HepG2 (cell line): ENCODE data around the gene MPG. TPM values are rescaled to one million over a fixed set of nuclear protein-coding genes. Genes with fewer than 3 reads are reported as not detected.

ENCODE experiments used
- AHR ChIP-seq: IDR thresholded peaks from 2 replicates; pipeline ENCODE4 v1.6.1; 2018; ENCODE audit warnings: missing genetic modification reagents, missing compliant biosample characterization
- ARNT2 ChIP-seq: sonication (generic); formaldehyde crosslinking; IDR thresholded peaks from 2 replicates; pipeline ENCODE4 v1.8.0; 2022; ENCODE audit warnings: mild to moderate bottlenecking, low read depth, missing genetic modification reagents, moderate library complexity
- ASH2L ChIP-seq: fragments of 300-600, 200-600 bp; sonication (generic); IDR thresholded peaks from 2 replicates; pipeline ENCODE4 v1.7.0; 2017; ENCODE audit warnings: low read depth, mild to moderate bottlenecking, moderate library complexity, mixed read lengths, low read length; ENCODE audit not compliant: insufficient read length
- DPF2 ChIP-seq: sonication (generic); formaldehyde crosslinking; IDR thresholded peaks from 2 replicates; pipeline ENCODE4 v1.4.0; 2020; ENCODE audit warnings: mild to moderate bottlenecking, low read depth, missing genetic modification reagents, borderline replicate concordance
- ETV6 ChIP-seq: sonication (generic); formaldehyde crosslinking; conservative IDR thresholded peaks from 2 replicates; pipeline ENCODE4 v1.4.0; 2020; ENCODE audit warnings: missing genetic modification reagents
- FOXA1 ChIP-seq, 2 experiments: fragments of 450-650 bp in 1 of 2; sonication (generic) in 1 of 2; formaldehyde crosslinking in 1 of 2; IDR thresholded peaks; 2 replicates each; pipeline versions ENCODE4 v1.4.0 to v1.6.1; 2016 to 2020; ENCODE audit warnings: missing genetic modification reagents in 1 of 2
- HBP1 ChIP-seq: IDR thresholded peaks from 2 replicates; pipeline ENCODE4 v1.6.1; 2016; ENCODE audit warnings: low read depth, control low read depth
- HNRNPUL1 ChIP-seq: fragments of 200-400 bp; formaldehyde crosslinking; IDR thresholded peaks from 2 replicates; pipeline ENCODE4 v1.6.1; 2017; ENCODE audit warnings: low read depth, mild to moderate bottlenecking, low read length, moderate library complexity
- KLF15 ChIP-seq: sonication (generic); formaldehyde crosslinking; IDR thresholded peaks from 2 replicates; pipeline ENCODE4 v1.8.1; 2023; ENCODE audit warnings: borderline replicate concordance, mild to moderate bottlenecking, inconsistent platforms, missing genetic modification reagents, mixed read lengths
- KMT2B ChIP-seq: IDR thresholded peaks from 2 replicates; pipeline ENCODE4 v1.6.1; 2016; ENCODE audit warnings: missing genetic modification reagents, missing compliant biosample characterization
- NR2C2 ChIP-seq: sonication (generic); formaldehyde crosslinking; IDR thresholded peaks from 2 replicates; pipeline ENCODE4 v1.4.0; 2020; ENCODE audit warnings: missing genetic modification reagents, mild to moderate bottlenecking, moderate library complexity, borderline replicate concordance
- POLR2AphosphoS2 ChIP-seq: IDR thresholded peaks from 2 replicates; pipeline ENCODE4 v1.6.1; 2011; ENCODE audit warnings: low read depth, low read length, improper control_type of control experiment
- RFXAP ChIP-seq: sonication (generic); formaldehyde crosslinking; IDR thresholded peaks from 2 replicates; pipeline ENCODE4 v1.4.0; 2020; ENCODE audit warnings: missing genetic modification reagents, borderline replicate concordance
- TP53 ChIP-seq: sonication (generic); formaldehyde crosslinking; conservative IDR thresholded peaks from 2 replicates; pipeline ENCODE4 v1.4.0; 2020; ENCODE audit warnings: missing genetic modification reagents
- YY1 ChIP-seq: IDR thresholded peaks from 2 replicates; pipeline ENCODE4 v1.6.1; 2011; ENCODE audit warnings: low read length, low read depth, moderate library complexity, mild to moderate bottlenecking; ENCODE audit not compliant: insufficient read depth, insufficient replicate concordance
- ZKSCAN1 ChIP-seq: fragments of 150-350 bp; IDR thresholded peaks from 2 replicates; pipeline ENCODE4 v1.6.1; 2014; ENCODE audit warnings: low read length
- ZNF17 ChIP-seq: sonication (generic); formaldehyde crosslinking; IDR thresholded peaks from 2 replicates; pipeline ENCODE4 v1.5.0; 2020; ENCODE audit warnings: mild to moderate bottlenecking, missing genetic modification reagents
- ZNF468 ChIP-seq: sonication (generic); formaldehyde crosslinking; IDR thresholded peaks from 2 replicates; pipeline ENCODE4 v1.8.0; 2022; ENCODE audit warnings: mild to moderate bottlenecking, moderate library complexity, missing genetic modification reagents
- ZNF513 ChIP-seq: sonication (generic); formaldehyde crosslinking; conservative IDR thresholded peaks from 2 replicates; pipeline ENCODE4 v1.5.0; 2020; ENCODE audit warnings: missing genetic modification reagents
- ZNF7 ChIP-seq: IDR thresholded peaks from 2 replicates; pipeline ENCODE4 v1.6.1; 2016; ENCODE audit warnings: missing biosample characterization, missing genetic modification reagents
- ZZZ3 ChIP-seq: sonication (generic); formaldehyde crosslinking; IDR thresholded peaks from 2 replicates; pipeline ENCODE4 v1.4.0; 2020; ENCODE audit warnings: missing genetic modification reagents, mild to moderate bottlenecking, borderline replicate concordance
- polyA plus RNA-seq, 8 experiments: library from polyadenylated mRNA; depleted of rRNA in 3 of 8; stranded (reverse) in 7 of 8; unstranded in 1 of 8; fragments of >200 nt; fragmentation: Illumina TruSeq in 4 of 8; extraction: Trizol in 4 of 8; gene quantifications; 2 replicates each; pipeline versions ENCODE4 v1.2.1 to v1.2.3, GENCODE V29; 2011 to 2016; ENCODE audit warnings: low read depth in 4 of 8, missing spikeins in 1 of 8, mixed read lengths in 1 of 8; ENCODE audit not compliant: insufficient read depth in 1 of 8
- total RNA-seq, 5 experiments: library from RNA; depleted of rRNA; stranded (reverse); fragments of >200 nt; fragmentation: Illumina TruSeq; extraction: Trizol; gene quantifications; 2 replicates each; pipeline ENCODE4 v1.2.3, GENCODE V29; 2016; ENCODE audit warnings: low read depth in 1 of 5
- TF ChIP-seq, protein P1 (sequence below): sonication (generic); formaldehyde crosslinking; IDR thresholded peaks from 2 replicates; pipeline ENCODE4 v1.5.1; 2020; ENCODE audit warnings: missing genetic modification reagents, mild to moderate bottlenecking, borderline replicate concordance
- TF ChIP-seq, protein P2 (sequence below): IDR thresholded peaks from 2 replicates; pipeline ENCODE4 v1.6.1; 2016; ENCODE audit warnings: mild to moderate bottlenecking, missing biosample characterization, missing genetic modification reagents
- TF ChIP-seq, protein P3 (sequence below): sonication (generic); formaldehyde crosslinking; IDR thresholded peaks from 2 replicates; pipeline ENCODE4 v1.8.1; 2023; ENCODE audit warnings: mild to moderate bottlenecking, missing genetic modification reagents, borderline replicate concordance

The MPG gene
- total and polyA plus RNA-seq, 2 of the 13 experiments (the other 11 are each of a cell fraction or from before 2014, with no cell fraction given), result 59.1 to 62.5 TPM

DNA sequence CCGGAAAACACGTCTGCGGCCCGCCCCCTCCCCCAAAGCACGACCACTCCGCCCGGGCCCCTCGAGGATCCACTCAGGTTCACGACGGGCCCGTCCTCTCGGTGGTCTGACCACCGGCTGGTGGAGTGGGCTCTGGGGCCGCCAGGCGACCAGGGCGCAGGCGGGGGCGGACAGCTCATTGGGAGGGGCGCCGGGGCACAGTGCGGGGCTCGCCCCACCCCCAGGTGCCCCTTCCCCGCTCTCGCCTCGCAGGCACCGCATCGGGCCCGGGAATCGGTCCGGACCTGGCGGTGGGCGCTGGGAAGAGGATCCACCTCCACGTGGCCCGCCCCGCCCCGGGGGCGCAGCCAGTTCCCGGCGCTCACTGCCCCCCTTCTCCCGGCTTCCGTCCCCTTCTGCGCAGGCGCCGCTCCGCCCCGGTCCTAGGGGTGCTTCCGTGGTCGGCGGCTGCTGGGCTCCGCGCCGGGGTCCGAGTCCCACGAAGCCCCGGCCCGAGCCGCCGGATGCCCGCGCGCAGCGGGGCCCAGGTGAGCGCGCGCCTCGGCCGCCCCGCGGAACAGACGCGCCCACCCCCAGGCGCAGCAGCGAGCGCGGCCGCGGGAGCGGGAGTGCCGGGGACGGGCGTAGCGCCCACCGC, at the start of gene MPG (continued):
- TF ChIP-seq, protein P1, sequence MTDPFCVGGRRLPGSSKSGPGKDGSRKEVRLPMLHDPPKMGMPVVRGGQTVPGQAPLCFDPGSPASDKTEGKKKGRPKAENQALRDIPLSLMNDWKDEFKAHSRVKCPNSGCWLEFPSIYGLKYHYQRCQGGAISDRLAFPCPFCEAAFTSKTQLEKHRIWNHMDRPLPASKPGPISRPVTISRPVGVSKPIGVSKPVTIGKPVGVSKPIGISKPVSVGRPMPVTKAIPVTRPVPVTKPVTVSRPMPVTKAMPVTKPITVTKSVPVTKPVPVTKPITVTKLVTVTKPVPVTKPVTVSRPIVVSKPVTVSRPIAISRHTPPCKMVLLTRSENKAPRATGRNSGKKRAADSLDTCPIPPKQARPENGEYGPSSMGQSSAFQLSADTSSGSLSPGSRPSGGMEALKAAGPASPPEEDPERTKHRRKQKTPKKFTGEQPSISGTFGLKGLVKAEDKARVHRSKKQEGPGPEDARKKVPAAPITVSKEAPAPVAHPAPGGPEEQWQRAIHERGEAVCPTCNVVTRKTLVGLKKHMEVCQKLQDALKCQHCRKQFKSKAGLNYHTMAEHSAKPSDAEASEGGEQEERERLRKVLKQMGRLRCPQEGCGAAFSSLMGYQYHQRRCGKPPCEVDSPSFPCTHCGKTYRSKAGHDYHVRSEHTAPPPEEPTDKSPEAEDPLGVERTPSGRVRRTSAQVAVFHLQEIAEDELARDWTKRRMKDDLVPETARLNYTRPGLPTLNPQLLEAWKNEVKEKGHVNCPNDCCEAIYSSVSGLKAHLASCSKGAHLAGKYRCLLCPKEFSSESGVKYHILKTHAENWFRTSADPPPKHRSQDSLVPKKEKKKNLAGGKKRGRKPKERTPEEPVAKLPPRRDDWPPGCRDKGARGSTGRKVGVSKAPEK, result no peak
- no peak for TF ChIP-seq ZKSCAN1
- TF ChIP-seq HNRNPUL1, result no peak
- TF ChIP-seq ZZZ3, result no peak
- TF ChIP-seq FOXA1 (IDR thresholded peaks at IDR 0.05), result no peak
- TF ChIP-seq FOXA1 (CRISPR knock-in tag; IDR thresholded peaks at IDR 0.05), result no peak
- TF ChIP-seq ZNF7 (CRISPR knock-in tag), result no peak
- 0 out of 2 replicates have a peak, but pooled peaks have one; percentile 37 for TF ChIP-seq KMT2B (CRISPR knock-in tag)
- no peak for TF ChIP-seq DPF2 (CRISPR knock-in tag)
- TF ChIP-seq ASH2L, result no peak
- no peak for TF ChIP-seq ZNF513 (CRISPR knock-in tag)
- no peak for TF ChIP-seq ETV6
- no peak for TF ChIP-seq KLF15 (CRISPR knock-in tag)
- TF ChIP-seq HBP1 (CRISPR knock-in tag), result 0 out of 2 replicates have a peak, but pooled peaks have one; percentile 41
- TF ChIP-seq ZNF17 (CRISPR knock-in tag), result no peak
- TF ChIP-seq ZNF468, result peak; percentile 21; the same call in 1 of the 2 replicates
- TF ChIP-seq, protein P2, sequence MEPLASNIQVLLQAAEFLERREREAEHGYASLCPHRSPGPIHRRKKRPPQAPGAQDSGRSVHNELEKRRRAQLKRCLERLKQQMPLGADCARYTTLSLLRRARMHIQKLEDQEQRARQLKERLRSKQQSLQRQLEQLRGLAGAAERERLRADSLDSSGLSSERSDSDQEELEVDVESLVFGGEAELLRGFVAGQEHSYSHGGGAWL, result no peak; the same call in 1 of the 2 replicates
- no peak for TF ChIP-seq TP53 (CRISPR knock-in tag)
- TF ChIP-seq AHR (CRISPR knock-in tag), result no peak
- TF ChIP-seq NR2C2 (CRISPR knock-in tag), result peak; percentile 24; the same call in 1 of the 2 replicates
- TF ChIP-seq YY1, result no peak
- no peak for TF ChIP-seq POLR2AphosphoS2
- TF ChIP-seq RFXAP, result peak; percentile 58; the same call in 1 of the 2 replicates
- no peak for TF ChIP-seq ARNT2
- TF ChIP-seq, protein P3, sequence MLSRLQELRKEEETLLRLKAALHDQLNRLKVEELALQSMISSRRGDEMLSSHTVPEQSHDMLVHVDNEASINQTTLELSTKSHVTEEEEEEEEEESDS (CRISPR knock-in tag), result no peak
